ENCODE measurements around the gene PPT1.

Gene PPT1

GRCh38 chr1:40096977-40097782 is at the start of gene PPT1:
PPT1 (minus strand) TSS chr1:40097252; CDS start chr1:40097238, 14 bp downstream.
- DNase-seq: peak; percentile 81

- peak; percentile 37 for DNase-seq
Measured at GRCh38 chr1:40143891-40144575, 47.0 kb upstream of the PPT1 start.

GRCh38 chr1:40141878-40142535 is 45.0 kb upstream of the PPT1 start:
- DNase-seq: no peak

GRCh38 chr1:40140211-40140973 is 43.3 kb upstream of the PPT1 start:
- no peak for DNase-seq

- DNase-seq: no peak
Measured at GRCh38 chr1:40133839-40134238, 36.8 kb upstream of the PPT1 start.

GRCh38 chr1:40133312-40133665 is 36.2 kb upstream of the PPT1 start:
- DNase-seq: no peak

- no peak for DNase-seq
Measured at GRCh38 chr1:40132383-40133311, 35.6 kb upstream of the PPT1 start.

GRCh38 chr1:40130892-40131291 is 33.8 kb upstream of the PPT1 start:
- DNase-seq: no peak

GRCh38 chr1:40122855-40123254 is 25.8 kb upstream of the PPT1 start:
- DNase-seq: no peak

- DNase-seq: no peak
Measured at GRCh38 chr1:40120128-40120527, 23.1 kb upstream of the PPT1 start.

GRCh38 chr1:40114400-40114799 is 17.3 kb upstream of the PPT1 start:
- DNase-seq: no peak

GRCh38 chr1:40110389-40110788 is 13.3 kb upstream of the PPT1 start:
- DNase-seq: no peak

- no peak for DNase-seq
Measured at GRCh38 chr1:40107290-40107959, 10.4 kb upstream of the PPT1 start.

- no peak for DNase-seq
Measured at GRCh38 chr1:40105028-40105427, 8.0 kb upstream of the PPT1 start.

GRCh38 chr1:40102896-40103295 is 5.8 kb upstream of the PPT1 start:
- DNase-seq: no peak

- DNase-seq: no peak
Measured at GRCh38 chr1:40102038-40102437, 5.0 kb upstream of the PPT1 start.

- DNase-seq: no peak
Measured at GRCh38 chr1:40096646-40096976, 441 bp downstream of the PPT1 start.

- no peak for DNase-seq
Measured at GRCh38 chr1:40095806-40096205, 1.2 kb downstream of the PPT1 start.

- no peak for DNase-seq
Measured at GRCh38 chr1:40094466-40095110, 2.5 kb downstream of the PPT1 start.

- DNase-seq: no peak
Measured at GRCh38 chr1:40092706-40093639, 4.1 kb downstream of the PPT1 start.
